ENCODE data around the gene ABCB8. TPM values are rescaled to one million over a fixed set of nuclear protein-coding genes. Genes with fewer than 3 reads are reported as not detected.

The ABCB8 gene
- total and polyA plus RNA-seq, 2 of the 8 experiments (the other 6 are each of a cell fraction or from before 2014, with no cell fraction given), result 17.7 to 27.0 TPM

- H2AK5ac ChIP-seq (ENCODE audit: low read depth, low read length), result no peak overlapping the region
- H4K5ac ChIP-seq (ENCODE audit: insufficient read length, low read depth, low read length), result no peak overlapping the region
- CTCF ChIA-PET (ENCODE audit: partially characterized antibody), result interaction anchor here (1.0 to 4.1 kb wide), 4 partner anchors 19 to 89 kb away, joined by 3 to 30 read pairs (median 7); no protein-coding TSS in a partner anchor
- H3K56ac ChIP-seq (replicated peaks; ENCODE audit: insufficient read length, low read depth, low read length), result no peak overlapping the region
- H3K79me1 ChIP-seq (ENCODE audit: low read depth, low read length), result no peaks in the 10 kb centered on the region
- POLR2A ChIA-PET (ENCODE audit: partially characterized antibody), result no interaction called here
- no peak overlapping the region for H3K23ac ChIP-seq (ENCODE audit: insufficient read length)
- no peak overlapping the region for H3K9ac ChIP-seq (replicated peaks in 1 of 4; ENCODE audit: extremely low read depth in 1 of 4, low read depth in 3 of 4, low read length in 3 of 4)
- no peak overlapping the region for H3K4me3 ChIP-seq (ENCODE audit: extremely low read depth in 1 of 4, insufficient read depth in 2 of 4, low read depth in 3 of 4, low read length in 4 of 4)
- H2BK12ac ChIP-seq (ENCODE audit: low read depth, low read length), result no peak overlapping the region
- H2BK15ac ChIP-seq (ENCODE audit: low read length), result no peak overlapping the region
- peaks cover 4 to 34% (median 25%) of the 10 kb centered on the region in 4 experiments for H3K27me3 ChIP-seq (replicated peaks in 1 of 4; ENCODE audit: control insufficient read depth in 3 of 4, extremely low read depth in 1 of 4, insufficient read depth in 3 of 4, low read length in 3 of 4)
- H4K91ac ChIP-seq (replicated peaks; ENCODE audit: insufficient read length, low read length), result no peak overlapping the region
- H3K4me1 ChIP-seq (replicated peaks in 1 of 4; ENCODE audit: control insufficient read depth in 3 of 4, insufficient read depth in 4 of 4, low read length in 3 of 4), result peaks cover 4 to 23% (median 13%) of the 10 kb centered on the region in 4 experiments
- no peak overlapping the region for H3K4me2 ChIP-seq (ENCODE audit: insufficient read depth in 1 of 2, low read depth in 2 of 2, low read length in 2 of 2)
- H4K20me1 ChIP-seq (replicated peaks in 1 of 2; ENCODE audit: control insufficient read depth in 1 of 2, insufficient read depth in 2 of 2, low read length in 2 of 2), result peaks cover 0 to 16% of the 10 kb centered on the region in 2 experiments
- H3K9me3 ChIP-seq (ENCODE audit: insufficient read depth in 2 of 2, low read depth in 1 of 2, low read length in 1 of 2), result no peaks in the 10 kb centered on the region
- H3K14ac ChIP-seq (ENCODE audit: insufficient read length), result no peak overlapping the region
- H3K27ac ChIP-seq (ENCODE audit: low read depth, low read length), result no peak overlapping the region
- TF ChIP-seq SIRT6 (IDR thresholded peaks at IDR 0.05; ENCODE audit: low read length) (no peak), EGR1 (IDR thresholded peaks at IDR 0.05; ENCODE audit: borderline replicate concordance, low read depth, low read length) (no peak), CEBPB (IDR thresholded peaks at IDR 0.05; ENCODE audit: low read depth, low read length) (no peak), TEAD4 (IDR thresholded peaks at IDR 0.05; ENCODE audit: low read depth, low read length) (no peak), ZNF274 (IDR thresholded peaks at IDR 0.05; ENCODE audit: borderline replicate concordance, extremely low read depth, low read length) (no peak), KDM5A (IDR thresholded peaks at IDR 0.05; ENCODE audit: low read length) (no peak), KDM4A (IDR thresholded peaks at IDR 0.05; ENCODE audit: low read depth, low read length, severe bottlenecking) (no peak), YY1 (IDR thresholded peaks at IDR 0.05; ENCODE audit: low read depth, low read length) (no peak), HDAC6 (IDR thresholded peaks at IDR 0.05; ENCODE audit: low read depth, low read length) (no peak), CTBP2 (IDR thresholded peaks at IDR 0.05; ENCODE audit: borderline replicate concordance, insufficient read depth, insufficient read length, low read length) (no peak), ASH2L (IDR thresholded peaks at IDR 0.05; ENCODE audit: low read length) (no peak), CTCF (IDR thresholded peaks at IDR 0.05; ENCODE audit: control extremely low read depth in 1 of 3, insufficient read depth in 1 of 3, low read depth in 1 of 3, low read length in 3 of 3) (no peak)
- no peak overlapping the region for H2AFZ ChIP-seq (ENCODE audit: low read length)
- H2BK120ac ChIP-seq (replicated peaks; ENCODE audit: low read depth, low read length), result no peak overlapping the region
- no peak overlapping the region for H2BK20ac ChIP-seq (ENCODE audit: low read length)
- no peaks in the 10 kb centered on the region for H3K36me3 ChIP-seq (ENCODE audit: control insufficient read depth in 2 of 4, insufficient read depth in 4 of 4, low read length in 3 of 4)
- 97% methylated on average over 4 of the region's 8 CpGs; no CpG with 5 or more reads in 1 of the 2 experiments for WGBS, 2 experiments (ENCODE audit: extremely low coverage in 1 of 2, insufficient coverage in 1 of 2, insufficient read length in 1 of 2, insufficient replicate concordance in 2 of 2, low coverage in 1 of 2, low lambda C conversion rate in 2 of 2, missing lambda C conversion rate in 1 of 2)
- no peak for DNase-seq (ENCODE audit: low read depth in 1 of 2, low spot score in 2 of 2)
- no peak overlapping the region for H3K18ac ChIP-seq (ENCODE audit: extremely low read depth, low read length)
- no peak overlapping the region for H4K8ac ChIP-seq (ENCODE audit: extremely low read depth, insufficient read depth, low read length)
- FAIRE-seq, result no peak
- H2BK5ac ChIP-seq (ENCODE audit: low read depth, low read length), result no peak overlapping the region
- H3K23me2 ChIP-seq (ENCODE audit: low read depth, low read length), result peaks cover 14% of the 10 kb centered on the region
- H3K79me2 ChIP-seq (ENCODE audit: control insufficient read depth in 1 of 2, insufficient read depth in 2 of 2, low read length in 2 of 2), result no peaks in the 10 kb centered on the region
- H3K4ac ChIP-seq (replicated peaks; ENCODE audit: insufficient read length, low read depth, low read length), result no peak overlapping the region
These were observed 25.5 kb downstream of the ABCB8 start for GRCh38 chr7:151053751-151054150.
